ENCODE data around the gene SMIM27. TPM values are rescaled to one million over a fixed set of nuclear protein-coding genes. Genes with fewer than 3 reads are reported as not detected.
A peak's percentile ranks its signal among the peaks of the same experiment; 100 is the strongest.

Gene SMIM27
- total and polyA plus RNA-seq, 2 experiments from 2014 or later, result 4.1 to 40.1 TPM

DNA sequence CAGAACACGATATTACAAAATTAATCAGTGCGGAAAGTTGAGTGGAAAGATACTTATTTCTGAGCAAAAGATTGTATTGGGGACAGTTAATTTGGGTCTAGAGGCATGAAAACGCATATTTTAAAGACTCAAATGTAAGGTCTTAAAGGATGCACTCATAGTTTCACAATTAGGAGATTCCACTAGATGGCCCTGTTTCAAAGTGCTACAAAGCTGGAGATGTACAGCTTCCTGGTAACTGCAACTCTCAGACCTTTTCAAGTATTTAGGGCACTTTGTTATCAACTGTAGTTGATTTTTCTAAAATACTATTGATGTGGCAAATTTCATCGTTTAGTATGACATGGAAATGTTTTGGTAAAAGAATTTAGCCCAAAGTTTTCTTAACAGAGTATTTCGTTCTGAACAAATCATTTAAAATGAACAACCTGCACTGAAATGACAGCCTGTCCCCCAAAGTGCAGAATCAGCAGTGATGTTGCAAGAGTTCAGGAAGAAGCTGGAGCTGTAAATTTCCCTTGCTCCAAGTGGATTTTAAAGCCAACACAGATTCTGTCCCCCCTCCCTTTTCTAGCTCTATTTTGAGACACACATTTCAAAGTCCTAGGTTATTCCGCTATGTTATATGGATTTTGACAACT is 37.1 kb downstream of the SMIM27 start:
- Histone ChIP-seq H3K27ac (no peak overlapping the region), H3K27me3 (replicated peaks; ENCODE audit: insufficient read depth) (no peaks in the 10 kb centered on the region), H3F3A (ENCODE audit: insufficient read depth) (peaks cover 10% of the 10 kb centered on the region; the same call in 1 of the 2 replicates), H3K4me2 (ENCODE audit: unreplicated experiment) (no peak overlapping the region), H4K20me1 (ENCODE audit: insufficient read depth) (no peaks in the 10 kb centered on the region), H2AFZ (no peak overlapping the region), H3K9me3 (ENCODE audit: low read depth) (no peaks in the 10 kb centered on the region), H3K36me3 (ENCODE audit: low read depth) (no peaks in the 10 kb centered on the region), H3K9ac (no peak overlapping the region), H3K4me1 (ENCODE audit: insufficient read depth) (peaks cover 4% of the 10 kb centered on the region; the same call in 1 of the 2 replicates), H3K4me3 (no peak overlapping the region), H3K79me2 (ENCODE audit: insufficient read depth) (no peaks in the 10 kb centered on the region), H3K9me2 (ENCODE audit: insufficient read depth) (no peaks in the 10 kb centered on the region)
- DNase-seq, result peak; percentile 71
- 36 to 39% methylated on average over 6 of the region's 6 CpGs for WGBS, 2 experiments (ENCODE audit: low coverage in 1 of 2, low lambda C conversion rate in 2 of 2, missing lambda C conversion rate in 2 of 2)
- in situ Hi-C loops (cut with MboI), result no loop called here
- TF ChIP-seq EZH2 (IDR thresholded peaks at IDR 0.05; ENCODE audit: insufficient read depth, poor library complexity, severe bottlenecking), result no peak
- TF ChIP-seq EZH2phosphoT487 (IDR thresholded peaks at IDR 0.05; ENCODE audit: insufficient read depth, low read depth), result no peak

DNA sequence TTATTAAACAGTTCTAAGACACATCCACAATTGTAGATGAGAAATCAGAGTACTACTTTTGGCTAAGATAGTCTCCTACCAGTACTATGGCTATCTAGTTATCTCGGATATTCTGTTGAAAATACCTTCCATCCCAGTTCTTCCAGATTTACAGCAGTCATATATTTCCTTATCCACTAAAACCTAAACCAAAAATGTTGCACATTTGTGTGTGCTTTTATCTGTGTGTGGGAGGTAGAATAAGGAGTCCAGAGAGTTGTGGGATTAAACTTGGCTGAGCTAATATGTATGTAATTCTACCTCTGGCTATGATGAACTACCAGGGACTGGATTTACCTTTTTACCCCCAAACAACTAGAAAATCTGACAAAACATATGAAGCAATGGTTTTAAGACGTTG is 38.3 kb downstream of the SMIM27 start:
- no peaks in the 10 kb centered on the region for H3K9me3 ChIP-seq (ENCODE audit: low read depth)
- no peak overlapping the region for H3K27ac ChIP-seq
- in situ Hi-C loops (cut with MboI), result no loop called here

GRCh38 chr9:32590898-32591297 is 38.8 kb downstream of the SMIM27 start:
- H3F3A ChIP-seq (ENCODE audit: insufficient read depth), result peaks cover 10% of the 10 kb centered on the region; the same call in 1 of the 2 replicates
- H3K4me1 ChIP-seq (ENCODE audit: insufficient read depth), result peaks cover 4% of the 10 kb centered on the region; the same call in 1 of the 2 replicates
- peak; percentile 45 for DNase-seq
- H3K79me2 ChIP-seq (ENCODE audit: insufficient read depth), result no peaks in the 10 kb centered on the region
- H2AFZ ChIP-seq, result no peak overlapping the region
- TF ChIP-seq EZH2phosphoT487 (IDR thresholded peaks at IDR 0.05; ENCODE audit: insufficient read depth, low read depth), result no peak
- TF ChIP-seq EZH2 (IDR thresholded peaks at IDR 0.05; ENCODE audit: insufficient read depth, poor library complexity, severe bottlenecking), result no peak
- no peak overlapping the region for H3K4me3 ChIP-seq
- no peaks in the 10 kb centered on the region for H3K9me2 ChIP-seq (ENCODE audit: insufficient read depth)
- no peaks in the 10 kb centered on the region for H3K9me3 ChIP-seq (ENCODE audit: low read depth)
- H3K27ac ChIP-seq, result no peak overlapping the region
- H3K9ac ChIP-seq, result no peak overlapping the region
- no peaks in the 10 kb centered on the region for H4K20me1 ChIP-seq (ENCODE audit: insufficient read depth)
- no peaks in the 10 kb centered on the region for H3K36me3 ChIP-seq (ENCODE audit: low read depth)
- 0 to 5% methylated on average over 1 of the region's 1 CpG for WGBS, 2 experiments (ENCODE audit: low coverage in 1 of 2, low lambda C conversion rate in 2 of 2, missing lambda C conversion rate in 2 of 2)
- H3K4me2 ChIP-seq (ENCODE audit: unreplicated experiment), result no peak overlapping the region
- H3K27me3 ChIP-seq (replicated peaks; ENCODE audit: insufficient read depth), result no peaks in the 10 kb centered on the region
- in situ Hi-C loops (cut with MboI), result no loop called here

More for the DNA sequence above, 38.3 kb downstream of the SMIM27 start:
- H3K9me2 ChIP-seq (ENCODE audit: insufficient read depth), result no peaks in the 10 kb centered on the region
- no peak for TF ChIP-seq EZH2 (IDR thresholded peaks at IDR 0.05; ENCODE audit: insufficient read depth, poor library complexity, severe bottlenecking)
- no peak for TF ChIP-seq EZH2phosphoT487 (IDR thresholded peaks at IDR 0.05; ENCODE audit: insufficient read depth, low read depth)
- H3K27me3 ChIP-seq (replicated peaks; ENCODE audit: insufficient read depth), result no peaks in the 10 kb centered on the region
- H3K4me1 ChIP-seq (ENCODE audit: insufficient read depth), result peaks cover 4% of the 10 kb centered on the region; the same call in 1 of the 2 replicates
- H4K20me1 ChIP-seq (ENCODE audit: insufficient read depth), result no peaks in the 10 kb centered on the region
- H3K4me2 ChIP-seq (ENCODE audit: unreplicated experiment), result no peak overlapping the region
- H2AFZ ChIP-seq, result no peak overlapping the region
- H3K9ac ChIP-seq, result no peak overlapping the region
- peaks cover 10% of the 10 kb centered on the region; the same call in 1 of the 2 replicates for H3F3A ChIP-seq (ENCODE audit: insufficient read depth)
- no peaks in the 10 kb centered on the region for H3K79me2 ChIP-seq (ENCODE audit: insufficient read depth)
- no peak overlapping the region for H3K4me3 ChIP-seq
- no peak for DNase-seq
- H3K36me3 ChIP-seq (ENCODE audit: low read depth), result no peaks in the 10 kb centered on the region
- WGBS, 2 experiments (ENCODE audit: low coverage in 1 of 2, low lambda C conversion rate in 2 of 2, missing lambda C conversion rate in 2 of 2), result 36 to 38% methylated on average over 2 of the region's 2 CpGs

DNA sequence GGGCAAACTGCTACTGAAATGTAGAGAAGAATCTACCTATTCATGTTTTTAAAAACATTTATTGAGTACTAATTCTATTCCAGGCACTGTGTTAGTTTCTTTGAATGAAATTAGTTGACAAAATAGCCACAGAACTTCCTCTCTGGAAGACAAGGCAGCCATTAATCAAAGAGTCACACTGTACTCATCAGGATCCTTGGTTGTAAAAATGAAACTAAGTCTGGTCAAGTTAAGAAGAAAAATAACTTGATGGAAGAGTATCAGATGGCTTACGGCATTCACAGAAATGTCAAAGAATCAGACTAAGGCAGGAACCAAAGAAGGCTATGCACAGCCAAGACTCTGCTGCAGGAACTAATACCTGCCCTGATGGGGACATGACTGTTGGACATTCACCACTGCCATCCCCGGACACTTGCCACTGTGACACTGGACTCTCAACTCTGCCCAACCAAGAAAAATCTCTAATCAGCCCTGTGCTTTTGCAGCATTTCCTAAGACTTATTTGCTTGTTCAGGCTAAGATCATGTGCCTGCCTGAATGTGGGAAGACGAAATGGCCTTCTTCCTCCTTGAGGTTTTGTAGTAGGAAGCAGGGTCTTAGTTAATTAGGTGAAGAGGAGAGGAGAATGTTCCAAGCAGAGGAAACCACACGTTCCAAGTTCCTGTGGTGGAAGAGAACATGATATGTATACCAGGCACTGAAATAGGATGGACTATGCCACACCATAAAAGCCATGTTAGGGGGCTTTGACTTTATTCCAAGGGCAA is 44.2 kb downstream of the SMIM27 start:
- no peaks in the 10 kb centered on the region for H3K36me3 ChIP-seq (ENCODE audit: low read depth)
- H3K27ac ChIP-seq, result no peak overlapping the region
- no peak overlapping the region for H3K4me3 ChIP-seq
- in situ Hi-C loops (cut with MboI), result no loop called here
- no peak overlapping the region for H2AFZ ChIP-seq
- no peaks in the 10 kb centered on the region for H3K4me1 ChIP-seq (ENCODE audit: insufficient read depth)
- H4K20me1 ChIP-seq (ENCODE audit: insufficient read depth), result no peaks in the 10 kb centered on the region
- H3K27me3 ChIP-seq (replicated peaks; ENCODE audit: insufficient read depth), result 0 out of 2 replicates have a peak, but pooled peaks cover 8% of the 10 kb centered on the region
- H3K4me2 ChIP-seq (ENCODE audit: unreplicated experiment), result no peak overlapping the region
- no peaks in the 10 kb centered on the region for H3K79me2 ChIP-seq (ENCODE audit: insufficient read depth)
- H3F3A ChIP-seq (ENCODE audit: insufficient read depth), result no peaks in the 10 kb centered on the region
- no peaks in the 10 kb centered on the region for H3K9me2 ChIP-seq (ENCODE audit: insufficient read depth)
- TF ChIP-seq EZH2 (IDR thresholded peaks at IDR 0.05; ENCODE audit: insufficient read depth, poor library complexity, severe bottlenecking) (no peak), EZH2phosphoT487 (IDR thresholded peaks at IDR 0.05; ENCODE audit: insufficient read depth, low read depth) (no peak)
- no peak for DNase-seq
- H3K9ac ChIP-seq, result no peak overlapping the region
- WGBS, 2 experiments (ENCODE audit: low coverage in 1 of 2, low lambda C conversion rate in 2 of 2, missing lambda C conversion rate in 2 of 2), result 48 to 49% methylated on average over 4 of the region's 4 CpGs
- no peaks in the 10 kb centered on the region for H3K9me3 ChIP-seq (ENCODE audit: low read depth)
